A673 (cell line): ENCODE results near the gene TMEM165. TPM values are rescaled to one million over a fixed set of nuclear protein-coding genes. Genes with fewer than 3 reads are reported as not detected.
"Not testable (repeated sequence)": the region's sequence is repeated elsewhere in the genome, so short reads cannot be mapped to it uniquely, and the experiment has no call there.

ENCODE experiments used
- BruUV-seq: library from RNA; stranded (reverse); fragments of 400-500 nt; replicated peaks from 2 replicates; lab custom pipeline; 2021; lab: Mats Ljungman, UMichigan
- CTCF ChIA-PET: fragments of 300-600 bp; sonication (Branson Sonifier 250); formaldehyde crosslinking; loops from one replicate; lab custom pipeline; 2022; ENCODE audit warnings: antibody characterized with exemption; lab: Charles Lee
- POLR2A ChIA-PET: fragments of 300-600 bp; sonication (Branson Sonifier 250); formaldehyde crosslinking; loops from one replicate; lab custom pipeline; 2022; ENCODE audit warnings: antibody characterized with exemption; ENCODE audit not compliant: low non-redundant PET; lab: Charles Lee
- DNase-seq: peaks from one replicate; pipeline ENCODE4 v3.0.0-alpha.2; 2015; ENCODE audit warnings: low spot score
- H3K27ac ChIP-seq: fragments of 200-600 bp; sonication (generic); 2 replicates; pipeline ENCODE4 v1.5.1; 2016; ENCODE audit warnings: mixed run types, low read depth, mild to moderate bottlenecking, mixed read lengths, antibody characterized with exemption, low read length; ENCODE audit not compliant: poor library complexity, severe bottlenecking
- H3K27me3 ChIP-seq: fragments of 200-600 bp; sonication (generic); replicated peaks from 2 replicates; pipeline ENCODE4 v1.6.1; 2017; ENCODE audit warnings: mixed run types, low read depth, mild to moderate bottlenecking, mixed read lengths, antibody characterized with exemption, low read length; ENCODE audit not compliant: insufficient read depth, poor library complexity
- H3K36me3 ChIP-seq: fragments of 200-600 bp; sonication (generic); 2 replicates; pipeline ENCODE4 v1.6.1; 2016; ENCODE audit warnings: mixed run types, mild to moderate bottlenecking, mixed read lengths, antibody characterized with exemption, low read length; ENCODE audit not compliant: insufficient read depth, poor library complexity, severe bottlenecking
- H3K4me1 ChIP-seq: fragments of 200-600 bp; sonication (generic); 2 replicates; pipeline ENCODE4 v1.6.1; 2017; ENCODE audit warnings: mixed run types, mild to moderate bottlenecking, mixed read lengths, antibody characterized with exemption, low read length; ENCODE audit not compliant: insufficient read depth, poor library complexity, severe bottlenecking
- H3K4me3 ChIP-seq: fragments of 200-600 bp; sonication (generic); 2 replicates; pipeline ENCODE4 v1.5.1; 2016; ENCODE audit warnings: low read depth, mixed run types, mild to moderate bottlenecking, mixed read lengths, low read length; ENCODE audit not compliant: poor library complexity, severe bottlenecking
- H3K9me3 ChIP-seq: fragments of 200-600 bp; sonication (generic); 2 replicates; pipeline ENCODE4 v1.6.1; 2016; ENCODE audit warnings: mixed run types, low read depth, mild to moderate bottlenecking, mixed read lengths, antibody characterized with exemption, low read length; ENCODE audit not compliant: poor library complexity, severe bottlenecking
- CTCF ChIP-seq: fragments of 300-800, 200-600 bp; sonication (generic); conservative IDR thresholded peaks from 2 replicates; pipeline ENCODE4 v1.5.1; 2017; ENCODE audit warnings: low read depth, mild to moderate bottlenecking, antibody characterized with exemption, low read length, moderate library complexity, mixed read lengths
- EZH2 ChIP-seq: fragments of 200-600 bp; sonication (generic); IDR thresholded peaks from 2 replicates; pipeline ENCODE4 v1.6.1; 2017; ENCODE audit warnings: borderline replicate concordance, low read depth, mild to moderate bottlenecking, mixed read lengths, antibody characterized with exemption, low read length; ENCODE audit not compliant: poor library complexity, severe bottlenecking
- intact Hi-C: fragments of 100-400 bp; cut with micrococcal nuclease; formaldehyde crosslinking; loops from one replicate; pipeline ENCODE4 v1.10.0; 2022; ENCODE audit not compliant: unreplicated experiment
- total RNA-seq: library from RNA; stranded (reverse); gene quantifications from 2 replicates; pipeline ENCODE4 v1.2.3, GENCODE V29; 2021

The TMEM165 gene
- total RNA-seq, 1 experiment from 2014 or later, result 34.7 TPM

DNA sequence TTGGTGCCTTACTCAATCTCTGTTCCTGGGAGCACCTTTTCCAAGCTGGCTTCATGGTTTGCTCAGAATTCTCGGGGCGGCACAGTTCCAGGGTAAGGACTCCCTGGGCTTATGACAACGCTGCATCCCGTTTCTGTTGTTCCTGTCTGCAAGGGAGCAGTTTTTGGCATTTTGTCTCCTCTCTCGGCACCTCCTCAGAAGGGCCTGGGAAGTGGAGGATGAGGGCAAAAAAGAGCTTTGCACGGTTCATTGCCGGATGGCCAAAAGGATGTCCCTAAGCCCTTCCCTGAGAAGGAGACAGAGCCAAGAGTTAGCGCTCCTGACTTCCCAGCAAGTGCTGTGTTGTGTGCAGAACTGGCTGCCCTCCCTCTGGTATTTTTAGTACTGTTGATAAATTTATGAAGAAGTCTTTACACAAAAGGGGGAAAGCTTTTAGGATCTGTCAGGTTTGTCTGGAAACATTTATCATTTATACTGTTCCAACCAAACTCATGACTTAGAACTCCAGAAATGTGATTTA, 36.3 kb upstream of the TMEM165 start:
- no peak for DNase-seq
- ChIA-PET CTCF (no interaction called here), POLR2A (no interaction called here)
- TF ChIP-seq EZH2 (no peak), CTCF (no peak)
- no peaks in the 10 kb centered on the region for H3K9me3 ChIP-seq
- no peak overlapping the region for H3K4me3 ChIP-seq
- no peaks in the 10 kb centered on the region for H3K27me3 ChIP-seq
- peaks cover 3% of the 10 kb centered on the region for H3K4me1 ChIP-seq
- no peaks in the 10 kb centered on the region for H3K36me3 ChIP-seq
- H3K27ac ChIP-seq, result peak overlapping the region; percentile 53
- BruUV-seq, result no TSS peak
- intact Hi-C loops, result no loop called here

DNA sequence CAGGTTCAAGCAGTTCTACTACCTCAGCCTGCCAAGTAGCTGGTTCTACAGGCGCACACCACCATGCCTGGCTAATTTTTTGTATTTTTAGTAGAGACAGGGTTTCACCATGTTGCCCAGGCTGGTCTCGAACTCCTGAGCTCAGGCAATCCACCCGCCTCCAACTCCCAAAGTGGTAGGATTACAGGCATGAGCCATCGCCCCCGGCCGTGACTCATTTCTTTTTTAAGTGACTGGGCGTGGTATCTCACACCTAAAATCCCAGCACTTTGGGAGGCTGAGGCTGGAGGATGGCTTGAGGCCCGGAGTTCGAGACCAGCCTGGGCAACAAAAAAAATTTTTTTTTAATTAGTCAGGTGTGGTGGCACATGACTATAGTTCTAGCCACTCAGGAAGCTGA, 32.8 kb upstream of the TMEM165 start:
- H3K27ac ChIP-seq, H3K9me3 ChIP-seq, intact Hi-C loops, DNase-seq, POLR2A ChIA-PET, H3K4me1 ChIP-seq, CTCF ChIA-PET, H3K36me3 ChIP-seq, BruUV-seq, H3K27me3 ChIP-seq, H3K4me3 ChIP-seq: not testable (repeated sequence)

DNA sequence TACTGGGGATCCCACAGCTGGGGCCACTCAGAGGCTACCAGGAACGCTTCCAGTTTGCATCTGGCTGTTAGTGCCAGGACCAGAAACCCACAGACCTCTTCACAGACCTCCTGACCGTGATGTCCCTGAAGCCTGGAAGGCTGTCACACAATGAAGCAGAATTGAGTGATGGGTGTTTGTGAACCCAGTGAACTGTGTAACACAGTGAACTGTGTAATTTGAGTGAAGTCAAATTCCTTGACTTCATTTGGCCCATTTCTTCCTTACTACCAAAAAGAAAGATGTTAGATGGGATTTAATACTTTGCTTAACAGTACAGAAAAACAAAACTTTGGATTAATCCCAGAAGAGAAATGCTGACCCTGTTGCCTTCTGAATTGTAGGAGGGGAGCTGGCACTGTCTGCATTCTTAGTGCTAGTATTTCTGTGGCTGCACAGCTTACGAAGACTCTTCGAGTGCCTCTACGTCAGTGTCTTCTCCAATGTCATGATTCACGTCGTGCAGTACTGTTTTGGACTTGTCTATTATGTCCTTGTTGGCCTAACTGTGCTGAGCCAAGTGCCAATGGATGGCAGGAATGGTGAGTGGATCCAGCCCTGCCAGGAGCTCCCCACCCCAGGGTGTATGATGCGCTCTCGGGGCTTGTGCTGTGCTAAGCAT, 31.9 kb upstream of the TMEM165 start:
- BruUV-seq, result no TSS peak
- TF ChIP-seq EZH2 (no peak), CTCF (no peak)
- no peak for DNase-seq
- Histone ChIP-seq H3K27ac (no peak overlapping the region), H3K36me3 (no peaks in the 10 kb centered on the region), H3K9me3 (no peaks in the 10 kb centered on the region), H3K4me1 (no peaks in the 10 kb centered on the region), H3K4me3 (no peak overlapping the region), H3K27me3 (no peaks in the 10 kb centered on the region)
- CTCF ChIA-PET, result no interaction called here
- POLR2A ChIA-PET, result no interaction called here
- intact Hi-C loops, result no loop called here
